Measurements from ENCODE around the gene IL4I1. TPM values are rescaled to one million over a fixed set of nuclear protein-coding genes. Genes with fewer than 3 reads are reported as not detected.

The IL4I1 gene
- total RNA-seq, 1 experiment from 2014 or later, result 0.61 TPM

DNA sequence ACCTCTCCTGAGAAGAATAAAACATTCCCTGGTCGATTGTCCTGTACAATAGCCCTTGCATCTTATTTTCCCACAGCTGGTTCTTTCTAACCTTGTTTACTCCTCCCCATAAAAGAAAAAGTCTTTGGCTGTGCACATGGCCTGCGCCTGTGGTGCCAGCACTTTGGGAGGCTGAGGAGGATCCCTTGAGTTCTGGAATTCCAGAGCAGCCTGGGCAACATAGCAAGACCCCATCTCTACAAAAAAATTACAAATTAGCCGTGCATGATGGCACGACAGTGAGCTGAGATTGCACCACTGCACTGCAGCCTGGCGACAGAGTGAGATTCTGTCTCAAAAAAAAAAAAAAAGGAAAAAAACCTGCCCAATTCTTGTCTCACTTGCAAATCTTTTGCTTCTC, 39.9 kb upstream of the IL4I1 start:
- peaks cover 10% of the 10 kb centered on the region for H3K27me3 Mint-ChIP-seq (ENCODE audit: low read depth)
- H2BK15ac ChIP-seq (ENCODE audit: low read depth, low read length), result no peak overlapping the region
- no peak overlapping the region for H3K56ac ChIP-seq (ENCODE audit: insufficient read length, low read depth, low read length)
- H4K91ac ChIP-seq (ENCODE audit: insufficient read length, low read depth, low read length), result no peak overlapping the region
- H3K9me3 Mint-ChIP-seq, result no peaks in the 10 kb centered on the region
- no peaks in the 10 kb centered on the region for H3K27me3 ChIP-seq (ENCODE audit: insufficient read depth, low read length)
- H3K27ac ChIP-seq (ENCODE audit: insufficient read length, low read depth, low read length), result no peak overlapping the region
- peaks cover 0 to 6% of the 10 kb centered on the region in 2 experiments; a peak in 2 of 4 replicates for H3K4me1 Mint-ChIP-seq
- no peak overlapping the region for H3K4me2 ChIP-seq (ENCODE audit: insufficient read depth, insufficient read length, low read length)
- no peak overlapping the region for H3K27ac Mint-ChIP-seq
- no peaks in the 10 kb centered on the region for H3K79me2 ChIP-seq (ENCODE audit: insufficient read depth, low read length)
- H3K18ac ChIP-seq (ENCODE audit: insufficient read length, low read depth, low read length), result no peak overlapping the region
- TF ChIP-seq, protein P1, sequence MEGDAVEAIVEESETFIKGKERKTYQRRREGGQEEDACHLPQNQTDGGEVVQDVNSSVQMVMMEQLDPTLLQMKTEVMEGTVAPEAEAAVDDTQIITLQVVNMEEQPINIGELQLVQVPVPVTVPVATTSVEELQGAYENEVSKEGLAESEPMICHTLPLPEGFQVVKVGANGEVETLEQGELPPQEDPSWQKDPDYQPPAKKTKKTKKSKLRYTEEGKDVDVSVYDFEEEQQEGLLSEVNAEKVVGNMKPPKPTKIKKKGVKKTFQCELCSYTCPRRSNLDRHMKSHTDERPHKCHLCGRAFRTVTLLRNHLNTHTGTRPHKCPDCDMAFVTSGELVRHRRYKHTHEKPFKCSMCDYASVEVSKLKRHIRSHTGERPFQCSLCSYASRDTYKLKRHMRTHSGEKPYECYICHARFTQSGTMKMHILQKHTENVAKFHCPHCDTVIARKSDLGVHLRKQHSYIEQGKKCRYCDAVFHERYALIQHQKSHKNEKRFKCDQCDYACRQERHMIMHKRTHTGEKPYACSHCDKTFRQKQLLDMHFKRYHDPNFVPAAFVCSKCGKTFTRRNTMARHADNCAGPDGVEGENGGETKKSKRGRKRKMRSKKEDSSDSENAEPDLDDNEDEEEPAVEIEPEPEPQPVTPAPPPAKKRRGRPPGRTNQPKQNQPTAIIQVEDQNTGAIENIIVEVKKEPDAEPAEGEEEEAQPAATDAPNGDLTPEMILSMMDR (conservative IDR thresholded peaks at IDR 0.05), result no peak
- H3K9ac ChIP-seq (ENCODE audit: extremely low read depth, insufficient read length, low read length), result no peak overlapping the region
- H3K4me3 Mint-ChIP-seq, result no peak overlapping the region
- no peak overlapping the region for H3K23ac ChIP-seq (ENCODE audit: insufficient read length, low read depth, low read length)
- H2BK20ac ChIP-seq (ENCODE audit: low read depth, low read length, poor library complexity, severe bottlenecking), result no peak overlapping the region
- H4K5ac ChIP-seq (ENCODE audit: insufficient read length, low read depth, low read length), result no peak overlapping the region
- H2BK12ac ChIP-seq (ENCODE audit: insufficient read length, low read depth, low read length), result no peak overlapping the region
- H4K8ac ChIP-seq (replicated peaks; ENCODE audit: insufficient read length, low read depth, low read length), result no peak overlapping the region
- no peak for DNase-seq
- H3K79me1 ChIP-seq (ENCODE audit: insufficient read depth, low read depth, low read length, poor library complexity, severe bottlenecking), result no peaks in the 10 kb centered on the region
- no peak overlapping the region for H2BK5ac ChIP-seq (ENCODE audit: insufficient read length, low read length)
- peaks cover 9 to 13% (median 9%) of the 10 kb centered on the region in 3 experiments for H3K36me3 Mint-ChIP-seq (ENCODE audit: insufficient read depth in 1 of 3, low read depth in 3 of 3)
- WGBS (ENCODE audit: extremely low coverage, insufficient read length, low lambda C conversion rate), result no CpG with 5 or more reads among the region's 5 CpGs
- H3K4ac ChIP-seq (ENCODE audit: low read depth, low read length), result no peak overlapping the region
- no peaks in the 10 kb centered on the region for H3K9me3 ChIP-seq (ENCODE audit: control insufficient read depth, low read depth, low read length)
- no peaks in the 10 kb centered on the region for H3K23me2 ChIP-seq (ENCODE audit: insufficient read length, low read depth, low read length, poor library complexity, severe bottlenecking)
- no peak overlapping the region for H3K14ac ChIP-seq (ENCODE audit: insufficient read depth, low read length)
- H2AK5ac ChIP-seq (ENCODE audit: insufficient read length, low read length), result no peak overlapping the region
- H2BK120ac ChIP-seq (ENCODE audit: low read depth, low read length, poor library complexity, severe bottlenecking), result no peak overlapping the region
- no peaks in the 10 kb centered on the region for H4K20me1 ChIP-seq (ENCODE audit: control insufficient read depth, insufficient read depth, insufficient read length)
- no peak overlapping the region for H2AFZ ChIP-seq (ENCODE audit: low read length)
- no peaks in the 10 kb centered on the region for H3K4me1 ChIP-seq (ENCODE audit: insufficient read depth, low read length)
- H3T11ph ChIP-seq (ENCODE audit: low read length), result no peak overlapping the region

Data from H9 (cell line).